CD4-positive, alpha-beta T cell treated with Interleukin-2 at 100 ng/mL for 4 hours (primary cell): Measurements from ENCODE around the gene KLF1.
"Not testable (repeated sequence)": the region's sequence is repeated elsewhere in the genome, so short reads cannot be mapped to it uniquely, and the experiment has no call there.

ENCODE experiments used
- DNase-seq: peaks from one replicate; pipeline ENCODE4 v3.0.0-alpha.2; 2020; ENCODE audit warnings: low spot score

The KLF1 gene

DNA sequence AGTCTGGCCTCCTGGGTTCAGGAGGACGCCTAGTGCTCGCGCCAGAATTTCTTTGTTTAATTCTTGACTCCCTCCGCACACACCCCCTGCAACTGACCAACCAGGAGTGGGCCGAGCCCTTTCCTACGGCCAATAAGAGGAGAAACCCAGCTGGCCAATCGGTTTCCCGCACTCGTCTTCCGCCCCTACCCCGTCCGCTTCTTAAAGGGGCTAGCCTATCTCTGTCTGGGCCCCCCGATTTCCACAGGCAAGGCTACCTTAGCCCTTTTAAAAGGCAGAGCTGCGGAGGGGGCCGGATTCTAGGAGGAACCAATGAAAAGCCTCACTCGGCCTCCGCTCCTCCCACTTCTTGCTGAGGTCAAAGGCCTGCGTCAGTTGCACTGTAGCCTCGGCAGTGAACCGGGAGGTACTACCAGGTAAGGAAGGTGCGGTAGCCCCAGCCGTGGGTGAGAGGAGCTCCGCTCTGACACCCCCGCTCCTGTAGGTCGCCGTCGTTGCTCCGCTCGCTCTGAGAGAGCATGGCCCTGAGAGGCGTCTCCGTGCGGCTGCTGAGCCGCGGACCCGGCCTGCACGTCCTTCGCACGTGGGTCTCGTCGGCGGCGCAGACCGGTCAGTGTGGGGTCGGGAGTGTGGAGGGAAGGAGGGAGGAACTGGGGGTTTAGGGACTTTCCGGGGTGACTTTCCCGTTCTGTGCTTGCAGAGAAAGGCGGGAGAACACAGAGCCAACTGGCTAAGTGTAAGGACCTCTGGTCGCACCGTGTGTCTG, 4.0 kb upstream of the KLF1 start, which contains the start of gene GCDH:
Gene GCDH (plus strand): TSS at position 374 of the 766 bp plus-strand sequence. CDS start 145 bp downstream, at position 519.
- peak; percentile 98 for DNase-seq

DNA sequence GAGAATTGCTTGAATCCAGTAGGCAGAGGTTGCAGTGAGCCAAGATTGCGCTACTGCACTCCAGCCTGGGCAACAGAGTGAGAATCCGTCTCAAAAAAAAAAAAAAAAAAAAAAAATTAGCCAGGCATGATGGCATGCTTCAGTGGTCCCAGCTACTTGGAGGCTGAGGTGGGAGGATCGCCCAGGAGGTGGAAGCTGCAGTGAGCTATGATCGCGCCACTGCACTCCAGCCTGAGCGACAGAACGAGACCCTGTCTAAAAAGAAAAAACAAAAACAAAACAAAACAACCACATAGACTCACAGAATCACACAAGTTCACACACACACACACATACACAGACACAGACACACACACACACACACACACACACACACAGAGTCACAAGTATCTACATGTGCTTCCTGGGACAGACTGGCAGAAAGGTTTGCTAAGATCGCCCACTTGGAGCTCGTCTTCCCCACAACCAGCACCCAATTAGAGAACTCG, 3.3 kb upstream of the KLF1 start:
- DNase-seq = not testable (repeated sequence)

DNA sequence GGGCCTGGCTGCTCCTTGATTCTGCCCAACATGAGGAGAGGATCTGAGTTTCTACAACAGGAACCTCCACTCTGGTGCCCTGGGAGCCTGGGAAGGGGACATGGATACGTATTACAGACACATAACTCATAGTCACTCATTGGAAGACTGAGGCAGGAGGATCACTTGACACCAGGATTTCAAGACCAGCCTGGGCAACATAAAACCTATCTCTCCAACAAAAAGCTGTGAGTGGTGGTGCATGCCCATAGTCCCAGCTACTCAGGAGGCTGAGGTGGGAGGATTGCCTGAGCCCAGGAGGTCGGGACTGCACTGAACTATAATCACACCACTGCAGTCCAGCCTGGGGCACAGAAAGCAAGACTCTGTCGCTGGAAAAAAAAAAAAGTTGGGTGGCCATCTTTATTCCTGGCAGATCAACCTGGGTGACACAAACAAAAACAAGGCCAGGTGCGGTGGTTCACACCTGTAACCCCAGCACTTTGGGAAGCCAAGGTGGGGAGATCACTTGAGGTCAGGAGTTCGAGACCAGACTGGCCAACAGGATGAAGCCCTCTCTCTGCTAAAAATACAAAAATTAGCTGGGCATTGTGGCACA, 1.1 kb upstream of the KLF1 start:
- no peak for DNase-seq

DNA sequence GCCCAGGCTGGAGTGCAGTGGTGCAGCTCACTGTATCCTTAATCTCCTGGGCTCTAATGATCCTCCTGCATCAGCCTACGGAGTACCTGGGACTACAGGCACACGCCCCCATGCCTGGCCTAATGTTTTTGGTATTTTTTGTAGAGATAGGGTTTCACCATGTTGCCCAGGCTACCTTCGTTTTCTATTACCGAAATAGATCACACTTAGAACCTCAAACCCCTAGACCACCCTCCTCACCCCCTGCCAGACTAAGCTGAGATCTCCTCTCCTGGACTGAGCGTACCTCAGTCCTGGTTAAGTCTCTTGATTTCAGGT, 391 bp downstream of the KLF1 start:
- no peak for DNase-seq

DNA sequence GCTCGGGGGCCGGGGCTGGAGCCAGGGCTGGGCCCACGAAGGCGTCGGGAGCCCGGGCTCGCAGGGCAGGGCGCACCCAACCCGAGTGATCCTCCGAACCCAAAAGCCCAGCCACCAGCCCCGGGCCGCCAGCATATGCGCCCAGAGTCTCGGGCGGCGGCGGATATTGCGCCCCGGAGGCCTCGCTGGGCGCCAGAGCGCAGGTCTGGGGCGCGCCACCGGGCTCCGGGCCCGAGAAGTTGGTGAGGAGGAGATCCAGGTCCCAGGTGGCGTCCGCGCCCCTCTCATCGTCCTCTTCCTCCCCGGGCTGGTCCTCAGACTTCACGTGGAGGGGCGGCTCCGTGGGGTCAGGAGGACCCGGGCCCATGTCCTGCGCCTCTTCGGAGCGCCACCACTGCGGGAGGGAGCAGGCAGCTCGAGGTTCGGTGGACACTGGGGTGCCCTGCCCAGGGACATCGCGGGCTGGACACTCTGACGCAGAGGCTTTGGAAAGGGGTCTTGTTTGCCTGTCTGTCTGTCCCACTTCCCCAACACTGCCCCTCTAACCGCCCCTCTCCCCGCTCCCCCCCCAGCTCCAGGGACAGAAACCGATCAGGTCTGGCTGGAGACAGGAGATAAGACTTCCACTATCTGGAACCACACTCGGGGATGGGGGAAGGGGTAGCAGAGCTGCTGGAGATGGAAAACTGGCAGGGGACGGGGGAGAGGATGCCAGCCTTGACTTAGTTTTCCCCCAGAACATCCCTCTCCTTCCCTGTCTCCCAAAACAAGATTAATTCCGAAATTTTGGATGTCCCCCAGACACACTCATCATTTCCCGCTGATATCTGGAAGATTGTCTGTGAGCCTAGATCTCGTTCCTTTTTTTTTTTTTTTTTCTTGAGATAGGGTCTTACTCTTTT, 1.0 kb downstream of the KLF1 start:
- no peak for DNase-seq

DNA sequence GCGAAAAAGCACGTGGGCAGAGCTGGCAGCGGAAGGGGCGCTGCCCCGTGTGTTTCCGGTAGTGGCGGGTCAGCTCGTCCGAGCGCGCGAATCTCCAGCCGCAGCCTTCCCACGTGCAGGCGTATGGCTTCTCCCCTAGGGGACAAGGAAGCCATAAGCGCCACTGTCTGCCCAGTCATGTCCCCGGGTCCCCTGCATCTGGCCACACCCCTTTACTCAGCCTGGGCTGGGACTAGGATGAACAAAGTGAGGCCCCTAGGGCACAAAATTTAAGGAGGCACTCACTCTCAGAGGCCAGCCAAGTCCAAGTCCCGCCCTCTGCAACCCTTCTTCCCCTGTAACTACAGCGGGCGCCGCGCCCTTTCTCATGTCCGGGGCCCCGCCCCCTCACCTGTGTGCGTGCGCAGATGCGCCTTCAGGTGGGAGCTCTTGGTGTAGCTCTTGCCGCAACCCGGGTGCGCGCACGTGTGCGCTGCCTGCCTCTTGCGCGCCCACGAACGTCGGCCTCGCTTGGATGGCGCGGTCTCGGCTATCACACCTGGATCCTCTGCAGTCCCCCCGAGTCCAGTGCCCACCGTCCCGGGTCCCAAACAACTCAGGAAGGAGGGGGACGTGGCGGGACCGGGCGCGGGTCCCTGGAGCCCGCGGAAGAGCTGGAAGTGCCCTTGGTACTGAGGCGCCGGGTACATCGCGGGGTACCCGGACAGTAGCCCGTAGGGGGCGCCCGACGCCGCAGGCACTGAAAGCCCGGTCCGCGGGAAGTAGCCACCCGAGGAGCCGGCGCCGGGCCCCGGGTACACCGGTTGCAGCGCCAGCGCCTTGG, 1.9 kb downstream of the KLF1 start:
- peak; percentile 91 for DNase-seq

DNA sequence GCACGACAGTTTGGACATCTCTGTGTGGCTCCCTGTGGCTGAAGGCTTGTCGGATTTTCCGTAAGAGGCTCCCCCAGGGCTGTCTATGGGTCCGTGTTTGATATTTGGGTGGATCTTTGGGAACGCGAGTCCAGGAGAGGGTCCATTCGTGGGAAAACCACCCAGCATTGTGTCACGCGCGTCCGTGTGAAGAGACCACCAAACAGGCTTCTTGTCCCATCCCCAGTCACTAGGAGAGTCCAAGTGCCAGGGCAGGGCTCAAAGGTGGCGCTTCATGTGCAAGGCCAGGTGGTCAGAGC, 2.4 kb downstream of the KLF1 start:
- no peak for DNase-seq

DNA sequence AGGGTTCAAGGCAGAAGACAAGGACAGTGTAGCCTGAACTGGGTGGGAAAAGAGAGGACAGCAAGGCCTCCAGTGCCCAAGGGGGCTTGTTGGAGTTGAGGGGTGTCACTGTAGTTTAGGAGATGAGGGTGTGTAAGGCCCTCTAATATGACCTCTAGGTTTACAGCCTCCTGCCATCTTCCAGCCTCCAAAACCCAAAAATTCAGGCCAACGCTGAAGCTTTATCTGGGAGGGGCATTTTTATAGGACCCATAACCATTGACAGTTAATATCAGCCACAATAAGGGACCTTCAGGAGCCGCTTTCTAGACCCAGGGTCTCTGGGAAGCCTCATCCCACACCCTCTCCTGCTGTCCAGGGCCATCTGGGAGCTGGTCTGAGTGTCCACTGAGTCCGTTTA, 2.8 kb downstream of the KLF1 start:
- DNase-seq = no peak

DNA sequence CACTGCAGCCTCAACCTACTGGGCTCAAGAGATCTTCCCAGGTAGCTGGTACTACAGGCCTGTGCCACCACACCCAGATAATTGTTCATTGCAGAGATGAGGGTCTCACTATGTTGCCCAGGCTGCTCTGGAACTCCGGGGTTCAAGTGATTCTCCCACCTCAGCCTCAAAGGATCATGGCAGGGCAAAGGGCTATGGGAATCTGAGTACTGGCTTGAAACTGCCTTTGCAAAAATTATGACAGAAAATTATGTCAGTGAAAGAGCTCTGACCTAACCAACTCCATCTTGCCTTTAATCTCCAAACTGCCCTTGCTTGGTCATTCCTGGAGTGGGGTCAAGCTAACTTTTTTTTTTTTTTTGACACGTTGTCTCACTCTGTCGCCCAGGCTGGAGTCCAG, 4.4 kb downstream of the KLF1 start:
- DNase-seq = no peak

DNA sequence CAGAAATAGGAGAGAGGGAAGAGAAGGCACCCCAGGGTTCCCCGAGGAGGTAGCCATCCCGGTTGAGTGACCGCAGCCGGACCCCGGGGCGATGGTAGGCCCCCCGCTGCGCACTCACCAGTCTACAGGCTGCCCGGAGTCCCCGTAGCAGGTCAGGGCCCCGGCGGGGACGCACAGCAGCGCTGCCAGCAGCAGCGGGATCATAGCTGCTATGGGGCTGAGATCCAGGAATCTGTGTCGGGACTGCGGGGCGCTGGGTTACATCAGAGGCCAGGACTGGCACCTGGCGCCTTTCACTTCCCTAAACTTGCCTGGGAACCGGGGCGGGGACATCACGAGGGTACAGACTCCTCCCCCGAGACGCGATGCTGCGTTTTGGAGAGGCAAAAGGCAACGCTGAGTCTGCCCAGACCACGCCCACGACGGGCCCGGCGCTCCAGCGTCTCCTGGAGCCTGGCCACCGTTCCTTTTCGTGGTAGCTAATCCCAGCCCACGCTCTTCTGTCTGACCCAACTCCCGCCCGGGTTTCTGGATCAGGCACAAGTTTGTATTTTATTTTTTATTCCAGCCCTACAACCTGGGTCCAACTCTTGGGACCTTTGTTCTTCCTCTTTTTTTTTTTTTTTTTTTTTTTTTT, 5.7 kb downstream of the KLF1 start, which contains the start of gene DNASE2:
Gene DNASE2 (minus strand): TSS at position 278 of the 637 bp plus-strand sequence. CDS start 74 bp downstream, at position 204.
- peak; percentile 88 for DNase-seq

DNA sequence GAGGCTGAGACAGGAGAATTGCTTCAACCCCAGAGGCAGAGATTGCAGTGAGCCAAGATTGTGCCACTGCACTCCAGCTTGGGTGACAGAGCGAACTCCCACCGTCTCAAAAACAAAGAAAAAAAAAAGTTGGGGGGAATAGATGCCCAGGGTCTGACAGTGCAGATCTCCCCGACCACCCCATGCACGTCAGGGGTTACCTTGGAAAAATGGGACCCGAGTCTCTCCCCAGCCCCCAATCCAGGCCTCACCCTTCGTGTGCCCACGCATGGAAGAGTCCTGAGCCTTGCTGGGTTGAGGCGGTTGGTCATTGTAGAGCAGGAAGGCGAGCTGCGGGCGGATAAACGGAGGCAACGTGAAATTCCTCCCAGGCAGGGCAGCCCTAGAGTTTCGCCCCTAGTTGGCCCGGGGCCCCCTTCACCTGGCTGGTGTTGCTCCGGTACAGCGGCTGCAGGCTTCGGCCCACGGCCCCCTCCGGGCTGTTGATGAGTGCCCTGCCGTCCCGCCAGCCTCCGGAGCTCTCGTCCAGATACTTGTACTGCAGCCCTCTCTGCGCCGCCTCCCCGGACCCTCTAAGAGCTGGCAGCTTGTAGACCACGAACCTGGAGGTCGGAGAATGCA, 6.3 kb downstream of the KLF1 start:
- no peak for DNase-seq

DNA sequence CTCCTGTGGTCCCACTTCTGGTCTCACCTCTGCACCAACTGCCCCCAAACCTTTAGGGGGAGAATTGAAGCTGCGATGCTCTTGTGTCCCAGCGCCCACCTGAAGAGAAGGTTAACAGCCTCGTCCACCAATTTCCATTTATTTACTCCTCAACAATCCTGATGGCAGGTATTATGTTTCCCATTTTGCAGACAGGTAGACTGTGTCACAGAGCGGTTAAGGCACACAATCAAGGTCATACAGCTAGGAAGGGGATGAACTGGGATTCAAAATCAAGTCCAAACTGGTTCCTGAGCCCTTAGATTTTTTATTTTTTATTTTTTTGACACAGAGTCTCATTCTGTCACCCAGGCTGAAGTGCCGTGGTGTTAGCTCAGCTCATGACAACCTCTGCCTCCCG, 11.9 kb downstream of the KLF1 start:
- no peak for DNase-seq

DNA sequence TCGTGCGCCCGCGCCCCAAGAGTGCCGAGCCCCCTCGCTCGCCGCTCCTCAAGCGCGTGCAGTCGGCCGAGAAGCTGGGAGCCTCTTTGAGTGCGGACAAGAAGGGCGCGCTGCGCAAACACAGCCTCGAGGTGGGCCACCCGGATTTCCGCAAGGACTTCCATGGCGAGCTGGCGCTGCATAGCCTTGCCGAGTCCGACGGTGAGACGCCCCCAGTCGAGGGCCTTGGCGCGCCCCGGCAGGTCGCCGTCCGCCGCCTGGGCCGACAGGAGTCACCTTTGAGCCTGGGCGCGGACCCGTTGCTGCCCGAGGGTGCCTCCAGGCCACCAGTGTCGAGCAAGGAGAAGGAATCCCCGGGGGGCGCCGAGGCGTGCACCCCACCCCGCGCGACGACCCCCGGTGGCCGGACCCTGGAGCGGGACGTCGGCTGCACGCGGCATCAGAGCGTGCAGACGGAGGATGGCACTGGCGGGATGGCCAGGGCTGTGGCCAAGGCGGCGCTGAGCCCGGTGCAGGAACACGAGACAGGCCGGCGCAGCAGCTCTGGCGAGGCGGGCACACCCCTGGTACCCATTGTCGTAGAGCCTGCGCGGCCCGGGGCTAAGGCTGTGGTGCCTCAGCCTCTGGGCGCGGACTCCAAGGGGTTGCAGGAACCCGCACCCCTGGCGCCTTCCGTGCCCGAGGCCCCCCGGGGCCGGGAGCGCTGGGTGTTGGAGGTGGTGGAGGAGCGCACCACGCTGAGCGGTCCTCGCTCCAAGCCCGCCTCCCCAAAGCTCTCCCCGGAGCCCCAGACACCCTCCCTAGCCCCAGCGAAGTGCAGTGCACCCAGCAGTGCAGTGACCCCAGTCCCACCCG, 12.9 kb downstream of the KLF1 start:
- no peak for DNase-seq

DNA sequence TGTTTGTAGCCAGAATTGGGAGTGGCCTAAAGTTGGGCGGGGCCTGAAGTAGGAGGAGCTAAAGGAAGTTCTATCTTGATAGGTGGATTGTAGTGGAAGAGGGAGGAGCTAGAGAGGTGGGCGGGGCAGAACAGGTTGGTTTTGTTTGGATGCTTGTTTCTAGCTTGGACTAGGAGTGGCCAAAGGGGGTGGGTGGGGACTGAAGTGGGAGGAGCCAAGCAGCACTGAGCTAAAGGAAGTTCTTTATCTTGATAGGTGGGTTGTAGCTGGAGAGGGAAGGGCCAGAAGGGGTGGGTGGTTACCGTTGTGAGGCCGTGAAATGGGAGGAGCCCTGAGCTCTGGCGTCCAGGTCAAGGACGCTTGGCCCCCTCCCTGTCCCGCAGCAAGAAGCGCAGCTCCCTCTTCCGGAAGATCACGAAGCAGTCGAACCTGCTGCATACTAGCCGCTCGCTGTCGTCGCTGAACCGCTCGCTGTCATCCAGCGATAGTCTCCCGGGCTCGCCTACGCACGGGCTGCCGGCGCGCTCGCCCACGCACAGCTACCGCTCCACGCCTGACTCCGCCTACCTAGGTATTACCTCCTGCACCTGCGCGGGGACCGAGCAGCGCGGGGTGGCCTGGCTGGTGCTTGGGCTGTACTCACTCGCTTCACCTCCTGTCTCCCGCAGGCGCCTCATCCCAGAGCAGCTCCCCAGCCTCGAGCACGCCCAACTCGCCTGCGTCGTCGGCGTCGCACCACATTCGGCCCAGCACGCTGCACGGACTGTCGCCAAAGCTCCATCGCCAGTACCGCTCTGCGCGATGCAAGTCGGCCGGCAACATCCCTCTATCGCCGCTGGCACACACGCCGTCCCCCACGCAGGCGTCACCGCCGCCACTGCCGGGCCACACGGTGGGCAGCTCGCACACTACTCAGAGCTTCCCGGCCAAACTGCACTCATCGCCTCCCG, 13.8 kb downstream of the KLF1 start:
- peak; percentile 57 for DNase-seq

DNA sequence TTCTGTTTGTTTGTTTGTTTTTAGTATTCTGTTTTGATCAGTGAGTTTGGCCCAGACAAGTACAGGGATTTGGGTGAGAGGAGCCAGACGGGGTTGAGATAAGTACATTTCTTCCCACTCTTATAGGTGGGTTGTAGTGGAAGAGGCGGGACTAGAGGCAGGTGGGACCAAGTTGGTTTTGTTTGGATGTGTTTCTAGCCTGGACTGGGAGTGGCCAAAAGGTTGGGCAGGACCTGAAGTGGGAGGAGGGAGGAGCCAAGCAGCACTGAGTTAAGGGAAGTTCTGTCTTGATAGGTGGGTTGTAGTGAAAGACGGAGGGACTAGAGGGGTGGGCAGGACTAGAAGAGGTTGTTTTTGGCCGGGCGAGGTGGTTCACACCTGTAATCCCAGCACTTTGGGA, 14.7 kb downstream of the KLF1 start:
- no peak for DNase-seq

DNA sequence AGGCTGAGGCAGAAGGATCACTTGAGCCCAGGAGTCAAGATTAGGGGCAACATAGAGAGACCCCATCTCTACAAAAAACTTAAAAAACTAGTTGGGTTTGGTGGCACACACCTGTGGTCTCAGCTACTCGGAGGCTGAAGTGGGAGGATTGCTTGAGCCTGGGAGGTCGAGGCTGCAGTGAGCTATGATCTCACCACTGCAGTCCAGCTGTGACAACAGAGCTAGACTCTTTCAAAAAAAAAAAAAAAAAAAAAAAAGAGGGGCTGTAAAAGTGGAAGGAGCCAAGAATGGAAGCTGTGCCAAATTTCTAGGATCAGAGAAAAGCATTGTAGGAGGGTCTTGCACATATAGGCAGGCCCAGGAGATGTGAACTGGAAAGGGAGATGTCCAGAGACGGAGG, 15.3 kb downstream of the KLF1 start:
- no peak for DNase-seq

DNA sequence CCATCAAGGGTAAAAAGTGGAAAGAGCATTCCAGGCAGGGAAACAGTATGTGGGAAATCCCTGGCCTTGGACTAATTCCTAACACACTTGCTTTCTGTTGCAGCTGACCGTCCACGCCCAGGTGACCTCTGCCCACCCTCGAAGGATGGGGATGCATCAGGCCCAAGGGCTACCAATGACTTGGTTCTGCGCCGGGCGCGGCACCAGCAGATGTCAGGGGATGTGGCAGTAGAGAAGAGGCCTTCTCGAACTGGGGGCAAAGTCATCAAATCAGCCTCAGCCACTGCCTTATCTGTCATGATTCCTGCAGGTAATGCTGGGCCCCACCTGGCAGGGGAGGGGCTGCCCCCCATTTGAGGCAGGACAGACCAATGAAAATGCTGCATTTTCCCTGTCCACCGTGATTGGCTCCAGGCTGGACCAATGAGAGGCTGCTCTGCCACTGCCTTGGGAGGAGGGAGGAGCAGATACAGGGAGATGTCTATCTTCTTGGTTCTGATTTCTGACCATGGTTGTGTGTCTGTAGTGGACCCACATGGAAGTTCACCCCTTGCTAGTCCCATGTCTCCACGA, 18.4 kb downstream of the KLF1 start:
- DNase-seq = no peak
